HUDEP-2 (cell line): ENCODE data around the gene XPNPEP1.

Experiments
- DNase-seq, 76 experiments: peaks; one replicate each; lab custom pipeline; 2025; ENCODE audit not compliant: unreplicated experiment in 76 of 76; lab: John Stamatoyannopoulos, UW

The XPNPEP1 gene

GRCh38 chr10:109895095-109895818, 28.1 kb downstream of the XPNPEP1 start:
- DNase-seq, result peak in 37 of 76 experiments; percentile 0 to 38 (median 21)

- DNase-seq, result no peak
Observed at GRCh38 chr10:109894516-109894915, 28.8 kb downstream of the XPNPEP1 start.

DNA sequence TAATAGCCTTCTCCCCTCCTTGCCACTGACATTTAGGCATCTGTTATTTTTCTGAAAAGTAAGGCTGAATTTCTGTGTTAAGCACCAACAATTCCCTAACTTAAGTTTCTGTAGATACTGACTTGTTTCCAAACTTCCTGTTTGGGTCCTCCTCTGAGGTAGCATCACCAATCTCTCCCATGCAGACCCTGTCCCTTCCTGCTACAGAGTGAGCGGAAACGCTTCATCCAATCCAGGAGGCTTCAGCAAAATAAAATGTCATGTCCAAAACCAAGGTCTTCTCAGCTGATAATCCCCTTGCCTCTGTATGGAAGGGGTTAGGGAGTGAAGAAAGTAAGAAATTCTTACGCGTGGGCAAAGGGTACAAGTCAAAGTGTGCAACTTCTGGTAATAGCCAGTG, 29.9 kb downstream of the XPNPEP1 start:
- no peak for DNase-seq

DNA sequence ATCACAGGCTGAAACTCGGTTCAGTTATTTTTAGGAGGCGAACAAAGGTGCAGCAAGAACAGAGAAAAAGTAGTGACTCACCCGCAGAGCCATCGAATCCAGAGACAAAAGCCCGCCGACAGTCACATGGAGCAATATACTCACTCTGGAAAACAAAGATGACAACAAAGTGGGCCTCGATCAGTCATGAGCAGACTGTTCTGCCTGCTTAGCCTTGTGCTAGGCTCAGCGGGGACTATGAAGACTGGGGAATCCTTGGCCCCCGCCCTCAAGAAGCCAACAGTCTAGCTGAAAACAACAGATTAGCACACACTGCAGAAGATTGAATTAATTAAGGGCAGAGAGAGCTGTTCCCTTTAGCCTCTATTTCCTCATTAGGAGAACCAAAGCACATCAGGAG, 30.4 kb downstream of the XPNPEP1 start:
- peak in 1 of 76 experiments; percentile 4 for DNase-seq

GRCh38 chr10:109892117-109892516, 31.2 kb downstream of the XPNPEP1 start:
- no peak for DNase-seq

- DNase-seq, result no peak
Observed at GRCh38 chr10:109891105-109891504, 32.2 kb downstream of the XPNPEP1 start.

DNA sequence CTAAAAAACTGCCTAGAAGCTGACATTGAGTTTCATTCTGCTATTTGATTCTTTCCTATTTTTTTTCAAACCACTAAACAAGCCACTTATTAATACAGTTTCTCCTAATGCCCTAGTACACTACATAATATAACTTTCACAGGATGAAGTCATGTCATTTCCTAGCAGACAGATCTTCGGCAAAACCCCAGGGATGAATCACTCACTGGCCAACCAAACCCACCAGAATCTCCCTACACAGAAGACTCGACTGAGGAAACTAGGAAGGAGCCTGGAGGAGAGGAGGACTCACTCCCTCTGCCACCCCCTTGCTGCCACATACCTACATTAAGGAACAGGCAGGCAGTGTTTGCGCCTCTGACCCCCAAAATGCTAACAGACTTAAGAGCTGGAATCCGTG, 33.4 kb downstream of the XPNPEP1 start:
- no peak for DNase-seq

DNA sequence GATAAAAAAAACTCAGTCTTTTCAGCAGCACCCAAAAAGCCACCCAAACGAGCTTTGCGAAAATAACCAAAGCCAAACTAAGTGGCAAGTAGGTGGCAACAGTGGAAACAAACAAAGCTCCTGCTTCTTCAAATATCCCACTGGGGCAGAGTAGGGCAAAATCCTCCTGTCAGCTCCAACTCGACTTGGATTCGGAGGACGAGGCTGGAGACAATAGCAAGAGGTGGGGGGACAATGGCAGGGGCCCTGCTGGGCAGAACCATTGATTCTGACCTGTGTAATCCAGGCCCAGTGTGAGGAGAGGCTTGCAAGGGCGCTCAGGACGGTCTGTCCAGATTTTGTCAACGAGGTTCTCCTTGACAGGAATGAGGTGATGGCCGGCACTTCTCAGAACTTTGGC, 35.5 kb downstream of the XPNPEP1 start:
- DNase-seq, result no peak

DNA sequence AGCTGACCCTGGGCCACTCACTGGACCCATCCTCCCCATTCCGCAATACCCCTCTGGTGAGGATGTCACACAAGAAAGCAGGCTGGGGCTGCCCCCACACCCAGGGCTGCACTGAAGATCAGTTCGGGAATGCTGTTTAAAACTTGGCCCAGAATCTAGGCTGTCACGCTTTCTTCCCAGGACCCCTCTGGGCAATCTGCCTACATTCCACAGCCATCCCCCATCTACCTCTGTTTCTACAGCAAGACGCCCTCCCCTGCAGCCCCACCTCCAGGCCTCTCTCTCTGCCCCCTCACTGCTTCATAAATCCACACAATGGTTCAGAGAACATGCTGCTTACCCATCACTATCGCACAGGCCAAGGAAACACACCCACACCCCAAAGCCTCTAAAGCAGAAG, 36.1 kb downstream of the XPNPEP1 start:
- DNase-seq, result no peak

GRCh38 chr10:109886781-109887140, 36.5 kb downstream of the XPNPEP1 start:
- no peak for DNase-seq

DNA sequence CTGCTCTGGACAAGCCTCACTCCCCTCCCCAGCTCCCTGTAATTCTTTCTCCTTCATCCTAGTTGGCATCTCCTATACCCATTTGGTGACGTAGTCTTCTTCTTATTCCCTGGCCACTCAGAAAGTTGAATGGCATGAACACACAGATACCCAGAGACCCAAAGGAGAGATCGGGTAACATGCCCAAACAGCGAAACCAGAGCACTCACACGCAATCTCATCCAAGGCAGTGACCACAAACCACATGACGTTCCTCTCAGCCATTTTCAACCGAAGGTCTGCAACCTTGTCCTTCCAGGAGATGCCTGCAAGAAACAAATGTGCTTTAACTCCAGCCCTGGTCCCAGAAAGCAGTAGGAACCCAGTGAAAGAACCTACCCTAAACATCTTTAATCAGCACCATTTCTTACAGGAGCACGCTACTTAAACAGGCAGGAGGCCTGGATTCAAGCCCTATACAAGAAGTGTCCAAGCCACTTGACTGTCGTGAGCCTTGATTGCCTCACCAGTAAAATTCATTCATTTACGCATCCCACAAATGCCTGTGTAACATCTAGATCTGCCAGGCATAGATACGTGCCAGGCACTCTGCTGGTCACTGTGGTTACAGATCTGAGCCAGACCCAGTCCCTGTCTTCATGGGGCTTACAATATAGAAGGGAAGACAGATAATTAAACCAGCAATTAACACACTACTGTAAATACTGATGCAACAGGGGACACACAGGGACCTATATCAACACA, 37.1 kb downstream of the XPNPEP1 start:
- DNase-seq, result no peak

DNA sequence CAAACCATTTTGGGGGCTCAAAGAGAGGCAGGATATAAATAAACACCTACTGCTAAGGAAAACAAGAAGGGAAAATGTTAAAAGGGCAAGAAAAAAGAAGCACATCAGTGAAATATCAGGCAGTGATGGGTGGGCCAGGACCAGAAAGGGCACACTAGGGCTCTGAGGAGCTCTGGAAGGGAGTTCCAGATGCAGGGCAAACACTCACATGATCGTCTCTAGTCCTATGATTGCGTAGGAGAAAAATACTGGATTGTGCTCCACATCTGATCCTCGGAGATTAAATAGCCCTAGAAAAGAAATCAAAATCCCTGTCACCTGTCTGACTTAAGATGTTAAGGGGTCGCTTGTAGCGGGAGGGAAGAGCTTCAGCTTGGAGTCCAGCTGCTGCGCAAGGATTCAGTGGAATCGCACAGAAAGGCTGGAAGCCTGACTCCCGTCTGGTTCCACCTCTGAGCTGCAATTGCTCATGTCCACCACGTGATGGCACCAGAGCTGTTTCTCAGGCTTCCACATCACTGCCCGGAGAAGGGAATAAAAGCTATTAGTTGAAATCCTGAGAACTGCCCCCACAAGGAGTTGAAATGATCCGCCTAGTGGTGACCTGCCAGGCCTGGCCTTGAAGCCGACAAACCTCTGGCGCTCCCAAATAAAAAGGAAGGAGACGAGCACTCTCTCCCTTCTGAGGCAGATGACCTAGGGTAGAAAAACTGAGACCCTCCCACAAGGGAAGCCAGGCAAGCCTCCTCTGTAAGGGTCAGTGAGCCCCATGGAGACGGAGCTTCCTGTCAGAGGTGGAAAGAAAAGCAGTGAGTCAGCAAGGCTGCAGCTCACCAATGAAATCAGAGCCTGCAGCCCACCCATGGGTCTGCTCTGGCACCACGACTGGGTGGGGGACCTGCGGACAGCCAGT, 39.2 kb downstream of the XPNPEP1 start:
- DNase-seq, result peak in 69 of 76 experiments; percentile 3 to 84 (median 54)

DNA sequence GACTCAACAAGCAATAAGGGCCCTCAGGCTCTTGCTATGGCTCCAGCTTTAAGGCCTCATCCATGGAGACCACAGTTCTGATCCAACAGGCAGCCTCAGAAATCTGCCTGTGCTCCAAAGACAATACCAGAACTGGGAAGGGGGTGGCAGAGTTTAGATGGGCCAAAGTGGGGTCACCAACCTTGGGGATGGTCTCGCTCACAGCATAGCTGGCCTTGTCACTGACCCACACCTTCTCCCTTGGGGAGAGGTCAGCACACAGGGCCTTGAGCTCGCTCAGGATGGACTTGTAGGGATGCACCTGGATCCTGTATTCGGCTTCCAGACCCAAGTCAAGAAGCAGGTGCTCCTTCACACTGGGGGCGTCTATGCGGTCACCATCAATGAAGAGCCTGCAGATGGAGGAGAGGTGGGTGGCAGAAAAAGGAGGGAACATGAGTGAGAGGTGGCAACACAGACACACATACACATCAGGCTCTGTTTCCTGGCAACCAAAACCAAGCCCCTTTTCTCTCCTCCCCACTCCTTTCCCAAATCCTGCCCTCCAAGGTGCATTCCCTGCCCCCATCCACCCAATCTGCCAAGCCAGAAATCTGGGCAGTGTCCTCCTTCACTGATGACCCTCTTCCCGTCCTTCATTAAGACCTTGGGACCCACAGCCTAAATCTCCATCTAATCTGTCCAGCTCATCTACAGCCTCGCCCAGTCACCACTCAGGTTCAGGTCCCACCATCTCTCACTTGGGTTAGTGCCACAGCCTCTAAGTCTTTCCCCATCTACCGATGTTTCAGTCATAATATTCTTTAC, 40.9 kb downstream of the XPNPEP1 start:
- DNase-seq, result no peak

DNA sequence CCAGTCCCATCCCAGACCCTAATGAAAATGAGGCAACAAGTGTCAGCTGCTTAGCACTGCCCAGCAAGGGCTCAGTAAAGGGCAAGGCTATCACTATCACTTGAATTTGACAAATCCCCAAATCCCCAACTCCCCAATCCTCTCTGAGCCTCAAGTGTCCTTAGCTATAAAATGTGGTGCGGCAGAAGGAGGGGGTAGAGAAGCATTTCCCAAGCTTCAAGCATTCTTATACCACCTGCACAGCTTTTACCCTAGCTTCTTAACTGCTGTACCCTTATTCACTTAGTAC, 41.6 kb downstream of the XPNPEP1 start:
- DNase-seq, result no peak

GRCh38 chr10:109880886-109881768, 42.2 kb downstream of the XPNPEP1 start:
- DNase-seq, result no peak

DNA sequence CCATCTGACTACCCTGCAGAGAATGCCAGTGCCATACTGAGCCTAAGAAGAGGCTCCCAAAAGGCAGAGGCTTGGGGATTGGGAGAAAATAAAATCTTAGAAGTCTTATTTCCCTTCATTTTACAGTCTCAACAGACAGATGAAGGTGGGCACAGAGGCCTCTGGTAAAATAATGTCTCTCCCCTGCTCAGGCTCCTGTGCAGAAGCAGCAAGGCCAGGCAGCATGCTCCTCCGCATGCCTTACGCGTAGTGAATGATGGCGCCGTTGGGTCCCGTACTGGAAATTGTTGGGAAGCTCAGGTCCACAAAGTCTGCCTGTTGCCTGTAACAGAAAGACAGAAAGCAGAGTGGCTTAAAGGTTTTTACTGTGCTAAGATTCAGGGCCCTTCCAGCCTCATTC, 45.8 kb downstream of the XPNPEP1 start:
- no peak for DNase-seq

- no peak for DNase-seq
Observed at GRCh38 chr10:109875828-109876821, 47.2 kb downstream of the XPNPEP1 start.

DNA sequence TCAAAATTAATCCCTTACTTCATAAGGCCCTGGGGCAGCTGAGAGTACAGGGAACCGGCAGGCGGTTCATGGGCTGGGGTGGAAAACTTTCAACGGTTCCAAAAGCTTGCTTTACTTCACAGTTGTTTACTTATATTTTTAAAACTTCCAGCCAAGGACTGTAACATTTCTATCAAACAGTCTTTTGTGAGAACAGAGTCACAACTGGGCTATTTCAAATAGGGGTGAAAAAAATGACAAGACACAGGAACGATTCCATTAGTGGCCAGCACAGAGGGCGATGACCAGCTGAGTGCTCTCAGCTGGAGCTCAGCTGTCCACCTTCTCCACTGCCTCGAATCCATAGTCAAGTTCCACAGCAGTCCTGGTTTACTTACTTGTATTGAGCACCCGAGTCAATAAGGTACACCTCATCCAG, 48.2 kb downstream of the XPNPEP1 start:
- no peak for DNase-seq
